Natural killer cell (primary cell): ENCODE measurements around the gene GPSM1. TPM values are rescaled to one million over a fixed set of nuclear protein-coding genes. Genes with fewer than 3 reads are reported as not detected.

Experiments used
- ATAC-seq, 3 donors: fragments of 150-1000 bp in 2 of 3; fragments of 200-7000 bp in 1 of 3; cut with Tn5 transposase; 1 replicate in 1 of 3; 2 replicates in 2 of 3; pipeline ENCODE4 v1.10.0; 2021; ENCODE audit warnings: mild to moderate bottlenecking in 2 of 3, moderate library complexity in 2 of 3
- DNase-seq, 2 donors: peaks; one replicate each; pipeline versions ENCODE4 v3.0.0 to v3.0.0-alpha.2; 2013 to 2021; ENCODE audit warnings: mixed read lengths in 1 of 2
- H3K27ac ChIP-seq: one replicate; pipeline ENCODE4 v1.5.1; 2013; ENCODE audit warnings: mild to moderate bottlenecking, low read length
- H3K27me3 ChIP-seq: one replicate; pipeline ENCODE4 v1.6.1; 2013; ENCODE audit warnings: low read length; ENCODE audit not compliant: control insufficient read depth, insufficient read depth
- H3K36me3 ChIP-seq: one replicate; pipeline ENCODE4 v1.6.1; 2013; ENCODE audit warnings: low read length; ENCODE audit not compliant: control insufficient read depth, insufficient read depth
- H3K4me1 ChIP-seq: one replicate; pipeline ENCODE4 v1.6.1; 2013; ENCODE audit warnings: low read length; ENCODE audit not compliant: control insufficient read depth, insufficient read depth
- H3K4me3 ChIP-seq: one replicate; pipeline ENCODE4 v1.5.1; 2013; ENCODE audit warnings: low read length
- H3K9me3 ChIP-seq: one replicate; pipeline ENCODE4 v1.6.1; 2013; ENCODE audit warnings: low read length; ENCODE audit not compliant: control insufficient read depth, insufficient read depth
- H3K27ac Mint-ChIP-seq, 2 donors: one replicate each; pipeline ENCODE4 v1.8.0; 2022; ENCODE audit warnings: mild to moderate bottlenecking in 2 of 2, mixed read lengths in 2 of 2, moderate library complexity in 1 of 2
- H3K27me3 Mint-ChIP-seq, 2 donors: one replicate each; pipeline ENCODE4 v1.8.0; 2022; ENCODE audit warnings: low read depth in 2 of 2, mixed read lengths in 2 of 2
- H3K36me3 Mint-ChIP-seq: one replicate; pipeline ENCODE4 v1.8.0; 2022; ENCODE audit warnings: mixed read lengths
- H3K4me1 Mint-ChIP-seq, 2 donors: one replicate each; pipeline ENCODE4 v1.8.0; 2022; ENCODE audit warnings: mixed read lengths in 2 of 2
- H3K4me3 Mint-ChIP-seq: one replicate; pipeline ENCODE4 v1.8.0; 2022; ENCODE audit warnings: mild to moderate bottlenecking, moderate library complexity, mixed read lengths
- H3K9me3 Mint-ChIP-seq, 2 donors: one replicate each; pipeline ENCODE4 v1.8.0; 2022; ENCODE audit warnings: mixed read lengths in 2 of 2
- CTCF ChIP-seq: fragments of 200-600 bp; IDR thresholded peaks from one replicate; pipeline ENCODE4 v1.8.0; 2022; ENCODE audit warnings: antibody characterized with exemption
- WGBS: methylation state at CpG from one replicate; pipeline ENCODE4 v1.1.7; 2013; ENCODE audit warnings: missing lambda C conversion rate; ENCODE audit not compliant: insufficient coverage; 5-methylcytosine and 5-hydroxymethylcytosine counted together
- intact Hi-C: fragments of 100-400 bp; cut with micrococcal nuclease; formaldehyde crosslinking; loops from one replicate; pipeline ENCODE4 v1.14.2; 2022
- total RNA-seq, 4 donors: library from RNA; stranded (reverse); fragments of 120-200 nt in 1 of 4; gene quantifications; one replicate each; pipeline versions ENCODE4 v1.2.3 to v1.2.4, GENCODE V29; 2013 to 2022

The GPSM1 gene
- total RNA-seq, 3 donors from 2014 or later (not counting 1 experiment from before 2014, with no cell fraction given), result 2.6 to 4.2 (median 3.4) TPM

- no peaks in the 10 kb centered on the region for H3K9me3 ChIP-seq
- no peaks in the 10 kb centered on the region for H3K9me3 Mint-ChIP-seq
- intact Hi-C loops, result no loop called here
- no peak overlapping the region for H3K27ac ChIP-seq
- no peak for ATAC-seq
- no peaks in the 10 kb centered on the region for H3K36me3 ChIP-seq
- H3K4me3 Mint-ChIP-seq, result no peak overlapping the region
- peaks cover 6% of the 10 kb centered on the region for H3K27me3 ChIP-seq
- no peak for TF ChIP-seq CTCF
- H3K4me1 Mint-ChIP-seq, result no peaks in the 10 kb centered on the region
- no peaks in the 10 kb centered on the region for H3K36me3 Mint-ChIP-seq
- no peak for DNase-seq
- no peak overlapping the region for H3K27ac Mint-ChIP-seq
- H3K4me1 ChIP-seq, result peaks cover 20% of the 10 kb centered on the region
- no peak overlapping the region for H3K4me3 ChIP-seq
- 94% methylated on average over 15 of the region's 15 CpGs for WGBS
- peaks cover 0 to 3% of the 10 kb centered on the region in 2 donors for H3K27me3 Mint-ChIP-seq
Observed at GRCh38 chr9:136331030-136331429, 3.7 kb downstream of the GPSM1 start.

GRCh38 chr9:136331556-136332481 is 4.5 kb downstream of the GPSM1 start:
- peaks cover 0 to 3% of the 10 kb centered on the region in 2 donors for H3K27me3 Mint-ChIP-seq
- no peak for TF ChIP-seq CTCF
- H3K4me1 ChIP-seq, result peaks cover 13% of the 10 kb centered on the region
- H3K27ac ChIP-seq, result no peak overlapping the region
- no peak overlapping the region for H3K4me3 Mint-ChIP-seq
- H3K4me3 ChIP-seq, result no peak overlapping the region
- DNase-seq (no peak), ATAC-seq (no peak)
- no peaks in the 10 kb centered on the region for H3K4me1 Mint-ChIP-seq
- no peaks in the 10 kb centered on the region for H3K9me3 ChIP-seq
- peaks cover 4% of the 10 kb centered on the region for H3K27me3 ChIP-seq
- H3K9me3 Mint-ChIP-seq, result no peaks in the 10 kb centered on the region
- no peaks in the 10 kb centered on the region for H3K36me3 Mint-ChIP-seq
- intact Hi-C loops, result no loop called here
- WGBS, result 79% methylated on average over 46 of the region's 46 CpGs
- no peak overlapping the region for H3K27ac Mint-ChIP-seq
- no peaks in the 10 kb centered on the region for H3K36me3 ChIP-seq

GRCh38 chr9:136332482-136332983 is 5.2 kb downstream of the GPSM1 start:
- H3K36me3 Mint-ChIP-seq, result no peaks in the 10 kb centered on the region

More at GRCh38 chr9:136332482-136332983, 5.2 kb downstream of the GPSM1 start:
- TF ChIP-seq CTCF, result no peak
- Mint-ChIP-seq H3K4me3 (no peak overlapping the region), H3K9me3 (no peaks in the 10 kb centered on the region), H3K27ac (no peak overlapping the region), H3K4me1 (no peaks in the 10 kb centered on the region), H3K27me3 (peaks cover 0 to 3% of the 10 kb centered on the region in 2 donors)
- no peak overlapping the region for H3K4me3 ChIP-seq
- H3K9me3 ChIP-seq, result no peaks in the 10 kb centered on the region
- intact Hi-C loops, result no loop called here
- no peak overlapping the region for H3K27ac ChIP-seq
- H3K4me1 ChIP-seq, result peaks cover 10% of the 10 kb centered on the region
- ATAC-seq, result no peak
- peaks cover 3% of the 10 kb centered on the region for H3K27me3 ChIP-seq
- H3K36me3 ChIP-seq, result no peaks in the 10 kb centered on the region
- no peak for DNase-seq
- 83% methylated on average over 11 of the region's 11 CpGs for WGBS
